Upper lobe of left lung (tissue), 6 donors: ENCODE results near the gene TRIM9. TPM values are rescaled to one million over a fixed set of nuclear protein-coding genes. Genes with fewer than 3 reads are reported as not detected.

Experiments used
- ATAC-seq, 2 donors: fragments of 200-7000 bp; cut with Tn5 transposase; one replicate each; pipeline ENCODE4 v1.9.1; 2022; ENCODE audit warnings: mild to moderate bottlenecking in 2 of 2, moderate library complexity in 2 of 2; ENCODE audit not compliant: low FRiP score in 2 of 2
- DNase-seq, 2 donors: peaks; one replicate each; pipeline ENCODE4 v3.0.0-alpha.2; 2019 to 2020
- H3K27ac ChIP-seq, 4 donors: fragments of 200-600 bp; sonication (generic); one replicate each; pipeline ENCODE4 v1.5.1; 2016 to 2019
- H3K27me3 ChIP-seq, 4 donors: fragments of 200-600 bp; sonication (generic); one replicate each; pipeline ENCODE4 v1.5.1; 2017 to 2019
- H3K36me3 ChIP-seq, 4 donors: fragments of 200-600 bp; sonication (generic); one replicate each; pipeline ENCODE4 v1.5.1; 2016 to 2019
- H3K4me1 ChIP-seq, 4 donors: fragments of 200-600 bp; sonication (generic); one replicate each; pipeline ENCODE4 v1.5.1; 2018 to 2019
- H3K4me3 ChIP-seq, 4 donors: fragments of 200-600 bp; sonication (generic); one replicate each; pipeline ENCODE4 v1.5.1; 2017 to 2019; ENCODE audit warnings: mild to moderate bottlenecking in 2 of 4, moderate library complexity in 1 of 4
- H3K9me3 ChIP-seq, 4 donors: fragments of 200-600 bp; sonication (generic); one replicate each; pipeline ENCODE4 v1.5.1; 2018 to 2019
- CTCF ChIP-seq, 6 experiments: fragments of 450-650 bp in 4 of 6; fragments of 200-600 bp in 2 of 6; sonication (generic) in 2 of 6; IDR thresholded peaks; one replicate each; pipeline ENCODE4 v1.5.1; 2016 to 2019; ENCODE audit warnings: antibody characterized with exemption in 6 of 6
- EP300 ChIP-seq, 4 donors: sonication (generic); formaldehyde crosslinking; IDR thresholded peaks; one replicate each; pipeline ENCODE4 v1.5.1; 2017; ENCODE audit warnings: antibody characterized with exemption in 4 of 4, control low read depth in 2 of 4
- POLR2A ChIP-seq, 4 donors: fragments of 450-650 bp; IDR thresholded peaks; one replicate each; pipeline ENCODE4 v1.5.1; 2016 to 2017; ENCODE audit warnings: antibody characterized with exemption in 4 of 4, mild to moderate bottlenecking in 2 of 4
- POLR2AphosphoS5 ChIP-seq, 2 donors: sonication (generic); formaldehyde crosslinking; IDR thresholded peaks; one replicate each; pipeline ENCODE4 v1.5.1; 2017; ENCODE audit warnings: antibody characterized with exemption in 2 of 2
- WGBS, 2 donors: methylation state at CpG; one replicate each; pipeline ENCODE4 v1.1.5; 2017 to 2018; 5-methylcytosine and 5-hydroxymethylcytosine counted together
- total RNA-seq, 6 donors: library from RNA; depleted of rRNA in 4 of 6; stranded (reverse); fragments of >200 nt in 4 of 6; gene quantifications; one replicate each; pipeline versions ENCODE4 v1.1.0 to v1.2.1, GENCODE V29; 2016 to 2021
- donor health status: DM: no; HTN: no; CAD: no; lungs with moderate emphysema.
- donor health status: DM: no; HTN: yes; CAD: no; lungs with severe emphysema.

The TRIM9 gene
- total RNA-seq, 6 donors from 2014 or later = 0.30 to 3.1 (median 0.78) TPM

GRCh38 chr14:50954811-50955372 lies 140.0 kb downstream of the TRIM9 start:
- no peak for TF ChIP-seq EP300 (IDR thresholded peaks at IDR 0.05)
- peak; percentile 30 to 64 (median 52) for TF ChIP-seq CTCF (IDR thresholded peaks at IDR 0.05)
- no peak overlapping the region for H3K4me3 ChIP-seq

GRCh38 chr14:50953502-50953901 lies 141.4 kb downstream of the TRIM9 start:
- Histone ChIP-seq H3K4me3 (no peak overlapping the region), H3K9me3 (no peaks in the 10 kb centered on the region), H3K27me3 (no peaks in the 10 kb centered on the region), H3K27ac (peak overlapping the region in 1 of 4 donors; percentile 35), H3K36me3 (no peaks in the 10 kb centered on the region), H3K4me1 (peaks cover 4 to 12% (median 9%) of the 10 kb centered on the region in 4 donors)
- TF ChIP-seq POLR2A (IDR thresholded peaks at IDR 0.05) (no peak), CTCF (IDR thresholded peaks at IDR 0.05) (no peak), EP300 (IDR thresholded peaks at IDR 0.05) (no peak), POLR2AphosphoS5 (IDR thresholded peaks at IDR 0.05) (no peak)
- no peak for DNase-seq
- 67 to 89% methylated on average over 1 of the region's 1 CpG for WGBS, 2 donors
- ATAC-seq = no peak

More at GRCh38 chr14:50954811-50955372, 140.0 kb downstream of the TRIM9 start:
- ATAC-seq (peak in 1 of 2 donors; percentile 80), DNase-seq (no peak)
- no peaks in the 10 kb centered on the region for H3K36me3 ChIP-seq
- peaks cover 4 to 12% (median 9%) of the 10 kb centered on the region in 4 donors for H3K4me1 ChIP-seq
- peak overlapping the region; percentile 45 to 75 (median 63) for H3K27ac ChIP-seq
- no peaks in the 10 kb centered on the region for H3K9me3 ChIP-seq
- WGBS, 2 donors = 17 to 25% methylated on average over 1 of the region's 1 CpG
- H3K27me3 ChIP-seq = no peaks in the 10 kb centered on the region

GRCh38 chr14:50951032-50951431 lies 143.9 kb downstream of the TRIM9 start:
- no peak for TF ChIP-seq CTCF (IDR thresholded peaks at IDR 0.05)
- TF ChIP-seq POLR2A (IDR thresholded peaks at IDR 0.05) = no peak
- no peak for TF ChIP-seq POLR2AphosphoS5 (IDR thresholded peaks at IDR 0.05)
- no peak for TF ChIP-seq EP300 (IDR thresholded peaks at IDR 0.05)
- Histone ChIP-seq H3K27ac (no peak overlapping the region), H3K4me3 (no peak overlapping the region), H3K9me3 (no peaks in the 10 kb centered on the region), H3K4me1 (peaks cover 4 to 12% (median 9%) of the 10 kb centered on the region in 4 donors), H3K36me3 (no peaks in the 10 kb centered on the region), H3K27me3 (no peaks in the 10 kb centered on the region)
- ATAC-seq (no peak), DNase-seq (no peak)
- 90 to 97% methylated on average over 6 of the region's 6 CpGs for WGBS, 2 donors

GRCh38 chr14:50948205-50948604 lies 146.7 kb downstream of the TRIM9 start:
- H3K27me3 ChIP-seq = no peaks in the 10 kb centered on the region
- H3K4me3 ChIP-seq = no peak overlapping the region
- DNase-seq (no peak), ATAC-seq (no peak)
- H3K36me3 ChIP-seq = no peaks in the 10 kb centered on the region
- 69 to 87% methylated on average over 2 of the region's 2 CpGs for WGBS, 2 donors
- TF ChIP-seq EP300 (IDR thresholded peaks at IDR 0.05) (no peak), CTCF (IDR thresholded peaks at IDR 0.05) (no peak), POLR2A (IDR thresholded peaks at IDR 0.05) (no peak), POLR2AphosphoS5 (IDR thresholded peaks at IDR 0.05) (no peak)
- no peaks in the 10 kb centered on the region for H3K9me3 ChIP-seq
- H3K27ac ChIP-seq = no peak overlapping the region
- H3K4me1 ChIP-seq = peaks cover 0 to 10% (median 7%) of the 10 kb centered on the region in 4 donors

GRCh38 chr14:50947446-50947845 lies 147.5 kb downstream of the TRIM9 start:
- Histone ChIP-seq H3K36me3 (no peaks in the 10 kb centered on the region), H3K27ac (no peak overlapping the region), H3K27me3 (no peaks in the 10 kb centered on the region), H3K9me3 (no peaks in the 10 kb centered on the region), H3K4me1 (peaks cover 0 to 14% (median 9%) of the 10 kb centered on the region in 4 donors), H3K4me3 (no peak overlapping the region)
- no peak for ATAC-seq
- TF ChIP-seq EP300 (IDR thresholded peaks at IDR 0.05) (no peak), POLR2A (IDR thresholded peaks at IDR 0.05) (no peak), CTCF (IDR thresholded peaks at IDR 0.05) (no peak), POLR2AphosphoS5 (IDR thresholded peaks at IDR 0.05) (no peak)
- 70 to 74% methylated on average over 4 of the region's 4 CpGs for WGBS, 2 donors
- DNase-seq = no peak
